Measurements from ENCODE around the gene CLDN9.
A peak's percentile ranks its signal among the peaks of the same experiment; 100 is the strongest.

DNA sequence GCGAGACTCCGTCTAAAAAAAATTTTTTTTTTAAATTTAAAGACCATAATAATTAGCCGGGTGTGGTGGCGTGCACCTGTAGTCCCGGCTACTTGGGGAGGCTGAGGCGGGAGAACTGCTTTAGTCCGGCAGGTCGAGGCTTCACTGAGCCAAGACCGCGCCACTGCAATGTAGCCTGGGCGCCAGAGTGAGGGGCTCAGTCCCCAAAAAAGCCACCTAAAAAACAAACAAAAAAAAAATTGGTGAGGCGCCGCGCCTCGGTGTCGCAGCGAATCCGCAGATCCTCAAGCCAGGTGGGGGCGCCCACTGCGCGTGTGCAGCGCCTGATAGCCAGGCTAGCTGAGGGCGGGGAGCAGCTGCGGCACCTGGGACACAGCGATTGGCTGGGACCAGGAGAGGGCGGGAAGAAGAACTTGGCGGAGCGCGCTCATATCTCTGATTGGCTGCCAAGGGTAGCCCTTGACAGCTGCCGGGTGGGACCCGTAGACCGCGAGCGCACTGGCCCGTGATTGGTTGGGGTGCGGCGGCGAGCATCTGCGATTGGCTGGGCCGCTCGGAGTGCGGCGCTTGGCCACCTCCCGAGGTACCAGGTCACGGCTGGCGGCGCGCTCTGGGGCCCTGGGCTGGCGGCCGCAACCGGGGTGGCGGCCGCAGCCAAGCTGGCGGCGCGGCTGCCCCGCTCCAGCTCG, 9.0 kb upstream of the CLDN9 start:
- TF ChIP-seq POLR2AphosphoS5 (IDR thresholded peaks at IDR 0.05): peak; percentile 92
- TF ChIP-seq, protein P1, sequence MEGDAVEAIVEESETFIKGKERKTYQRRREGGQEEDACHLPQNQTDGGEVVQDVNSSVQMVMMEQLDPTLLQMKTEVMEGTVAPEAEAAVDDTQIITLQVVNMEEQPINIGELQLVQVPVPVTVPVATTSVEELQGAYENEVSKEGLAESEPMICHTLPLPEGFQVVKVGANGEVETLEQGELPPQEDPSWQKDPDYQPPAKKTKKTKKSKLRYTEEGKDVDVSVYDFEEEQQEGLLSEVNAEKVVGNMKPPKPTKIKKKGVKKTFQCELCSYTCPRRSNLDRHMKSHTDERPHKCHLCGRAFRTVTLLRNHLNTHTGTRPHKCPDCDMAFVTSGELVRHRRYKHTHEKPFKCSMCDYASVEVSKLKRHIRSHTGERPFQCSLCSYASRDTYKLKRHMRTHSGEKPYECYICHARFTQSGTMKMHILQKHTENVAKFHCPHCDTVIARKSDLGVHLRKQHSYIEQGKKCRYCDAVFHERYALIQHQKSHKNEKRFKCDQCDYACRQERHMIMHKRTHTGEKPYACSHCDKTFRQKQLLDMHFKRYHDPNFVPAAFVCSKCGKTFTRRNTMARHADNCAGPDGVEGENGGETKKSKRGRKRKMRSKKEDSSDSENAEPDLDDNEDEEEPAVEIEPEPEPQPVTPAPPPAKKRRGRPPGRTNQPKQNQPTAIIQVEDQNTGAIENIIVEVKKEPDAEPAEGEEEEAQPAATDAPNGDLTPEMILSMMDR (IDR thresholded peaks at IDR 0.05): peak; percentile 31 to 88 (median 78)
